ENCODE measurements around the gene E2F3.

Gene E2F3

GRCh38 chr6:20487669-20488375 lies 86.1 kb downstream of the E2F3 start:
- TF ChIP-seq CTCF (IDR thresholded peaks at IDR 0.05; ENCODE audit: control insufficient read depth, insufficient read depth, low read depth, low read length, missing control alignments) = no peak
- no peak for DNase-seq (ENCODE audit: low read depth)
- H3K4me3 ChIP-seq (ENCODE audit: control insufficient read depth, low read depth, low read length) = no peak overlapping the region

- no peak for DNase-seq (ENCODE audit: low read depth)
Observed at GRCh38 chr6:20490591-20490990, 88.9 kb downstream of the E2F3 start.

GRCh38 chr6:20492099-20492498 lies 90.4 kb downstream of the E2F3 start:
- TF ChIP-seq CTCF (IDR thresholded peaks at IDR 0.05; ENCODE audit: control insufficient read depth, insufficient read depth, low read depth, low read length, missing control alignments) = no peak
- DNase-seq (ENCODE audit: low read depth) = no peak
- H3K4me3 ChIP-seq (ENCODE audit: control insufficient read depth, low read depth, low read length) = no peak overlapping the region

More at GRCh38 chr6:20490591-20490990, 88.9 kb downstream of the E2F3 start:
- H3K4me3 ChIP-seq (ENCODE audit: control insufficient read depth, low read depth, low read length) = no peak overlapping the region
- TF ChIP-seq CTCF (IDR thresholded peaks at IDR 0.05; ENCODE audit: control insufficient read depth, insufficient read depth, low read depth, low read length, missing control alignments) = no peak

GRCh38 chr6:20497216-20498040 lies 95.7 kb downstream of the E2F3 start:
- peak; percentile 80 for DNase-seq (ENCODE audit: low read depth)
- TF ChIP-seq CTCF (IDR thresholded peaks at IDR 0.05; ENCODE audit: control insufficient read depth, insufficient read depth, low read depth, low read length, missing control alignments) = no peak
- H3K4me3 ChIP-seq (ENCODE audit: control insufficient read depth, low read depth, low read length) = no peak overlapping the region

- no peak for TF ChIP-seq CTCF (IDR thresholded peaks at IDR 0.05; ENCODE audit: control insufficient read depth, insufficient read depth, low read depth, low read length, missing control alignments)
Observed at GRCh38 chr6:20498041-20498385, 96.3 kb downstream of the E2F3 start.

GRCh38 chr6:20509212-20509611 lies 107.5 kb downstream of the E2F3 start:
- TF ChIP-seq CTCF (IDR thresholded peaks at IDR 0.05; ENCODE audit: control insufficient read depth, insufficient read depth, low read depth, low read length, missing control alignments) = no peak
- no peak for DNase-seq (ENCODE audit: low read depth)
- no peak overlapping the region for H3K4me3 ChIP-seq (ENCODE audit: control insufficient read depth, low read depth, low read length)

More at GRCh38 chr6:20498041-20498385, 96.3 kb downstream of the E2F3 start:
- no peak overlapping the region for H3K4me3 ChIP-seq (ENCODE audit: control insufficient read depth, low read depth, low read length)
- DNase-seq (ENCODE audit: low read depth) = no peak

Data from AG09309 (cell line).